Measurements from ENCODE around the gene C22orf31. TPM values are rescaled to one million over a fixed set of nuclear protein-coding genes. Genes with fewer than 3 reads are reported as not detected.
"Not testable (repeated sequence)": the region's sequence is repeated elsewhere in the genome, so short reads cannot be mapped to it uniquely, and the experiment has no call there.

Gene C22orf31
- total RNA-seq, 1 experiment from 2014 or later, result not detected

- peaks cover 6 to 7% of the 10 kb centered on the region in 2 experiments; a peak in 3 of 4 replicates for H3K36me3 ChIP-seq (ENCODE audit: control insufficient read depth in 1 of 2, insufficient read depth in 2 of 2, low read length in 2 of 2)
- no peaks in the 10 kb centered on the region for H3K9me3 ChIP-seq (ENCODE audit: control insufficient read depth in 1 of 2, insufficient read depth in 1 of 2, low read depth in 1 of 2, low read length in 2 of 2)
- no peaks in the 10 kb centered on the region for H4K20me1 ChIP-seq (ENCODE audit: insufficient read depth)
- H3K27ac ChIP-seq (ENCODE audit: low read depth, low read length), result no peak overlapping the region
- no peak for TF ChIP-seq ELF1 (IDR thresholded peaks at IDR 0.05; ENCODE audit: borderline replicate concordance, low read depth)
- TF ChIP-seq, protein P1, sequence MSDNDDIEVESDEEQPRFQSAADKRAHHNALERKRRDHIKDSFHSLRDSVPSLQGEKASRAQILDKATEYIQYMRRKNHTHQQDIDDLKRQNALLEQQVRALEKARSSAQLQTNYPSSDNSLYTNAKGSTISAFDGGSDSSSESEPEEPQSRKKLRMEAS (IDR thresholded peaks at IDR 0.05), result no peak
- no peak for TF ChIP-seq FOSL1 (IDR thresholded peaks at IDR 0.05; ENCODE audit: low read depth)
- TF ChIP-seq, protein P2, sequence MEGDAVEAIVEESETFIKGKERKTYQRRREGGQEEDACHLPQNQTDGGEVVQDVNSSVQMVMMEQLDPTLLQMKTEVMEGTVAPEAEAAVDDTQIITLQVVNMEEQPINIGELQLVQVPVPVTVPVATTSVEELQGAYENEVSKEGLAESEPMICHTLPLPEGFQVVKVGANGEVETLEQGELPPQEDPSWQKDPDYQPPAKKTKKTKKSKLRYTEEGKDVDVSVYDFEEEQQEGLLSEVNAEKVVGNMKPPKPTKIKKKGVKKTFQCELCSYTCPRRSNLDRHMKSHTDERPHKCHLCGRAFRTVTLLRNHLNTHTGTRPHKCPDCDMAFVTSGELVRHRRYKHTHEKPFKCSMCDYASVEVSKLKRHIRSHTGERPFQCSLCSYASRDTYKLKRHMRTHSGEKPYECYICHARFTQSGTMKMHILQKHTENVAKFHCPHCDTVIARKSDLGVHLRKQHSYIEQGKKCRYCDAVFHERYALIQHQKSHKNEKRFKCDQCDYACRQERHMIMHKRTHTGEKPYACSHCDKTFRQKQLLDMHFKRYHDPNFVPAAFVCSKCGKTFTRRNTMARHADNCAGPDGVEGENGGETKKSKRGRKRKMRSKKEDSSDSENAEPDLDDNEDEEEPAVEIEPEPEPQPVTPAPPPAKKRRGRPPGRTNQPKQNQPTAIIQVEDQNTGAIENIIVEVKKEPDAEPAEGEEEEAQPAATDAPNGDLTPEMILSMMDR (IDR thresholded peaks at IDR 0.05 in 2 of 3, conservative IDR thresholded peaks at IDR 0.05 in 1 of 3; ENCODE audit: borderline replicate concordance in 1 of 3, insufficient read depth in 1 of 3, low read depth in 2 of 3, low read length in 2 of 3), result peak; percentile 84 to 99 (median 96)
- TF ChIP-seq YY1 (IDR thresholded peaks at IDR 0.05; ENCODE audit: extremely low read depth, insufficient replicate concordance, low read depth, low read length), result no peak
- no peak for TF ChIP-seq REST (IDR thresholded peaks at IDR 0.05; ENCODE audit: low read depth)
- TF ChIP-seq POLR2A (IDR thresholded peaks at IDR 0.05; ENCODE audit: borderline replicate concordance, extremely low read depth, insufficient read depth, insufficient read length), result no peak
- peak; percentile 91 for TF ChIP-seq RAD21 (IDR thresholded peaks at IDR 0.05; ENCODE audit: low read depth)
- TF ChIP-seq SIN3A (IDR thresholded peaks at IDR 0.05; ENCODE audit: low read depth), result no peak
- peaks cover 25 to 34% of the 10 kb centered on the region in 2 experiments for H3K4me1 ChIP-seq (ENCODE audit: control insufficient read depth in 1 of 2, insufficient read depth in 2 of 2, low read length in 2 of 2)
- intact Hi-C loops (cut with micrococcal nuclease), result loop anchor here (1.0 to 10.0 kb wide), 5 partner anchors 184 to 440 kb away; no protein-coding TSS in a partner anchor
- H3K9ac ChIP-seq (ENCODE audit: low read length), result peak overlapping the region; percentile 0; the same call in 1 of the 2 replicates
- DNase-seq (ENCODE audit: low read depth, low spot score) (peak; percentile 73), ATAC-seq (peak; percentile 88)
- no TSS peak for BruUV-seq (replicated peaks)
- peaks cover 11% of the 10 kb centered on the region; the same call in 1 of the 2 replicates for H3K79me2 ChIP-seq (ENCODE audit: insufficient read depth, low read length)
- POLR2A ChIA-PET, result interaction anchor here (0.6 to 2.7 kb wide), 3 partner anchors 18 to 382 kb away, joined by 3 to 10 read pairs (median 3); partner anchors contain the start of gene XBP1
- no peaks in the 10 kb centered on the region for H3K9me2 ChIP-seq (ENCODE audit: insufficient read depth)
- no peak overlapping the region for H2AFZ ChIP-seq (ENCODE audit: low read depth, low read length, poor library complexity, severe bottlenecking)
- H3K4me2 ChIP-seq (ENCODE audit: low read length), result peak overlapping the region; percentile 40
- no peak overlapping the region for H3K4me3 ChIP-seq (replicated peaks in 1 of 2; ENCODE audit: low read depth in 1 of 2, low read length in 2 of 2)
- RAD21 ChIA-PET (ENCODE audit: low non-redundant PET in 1 of 2, low total read pairs in 2 of 2, uncharacterized antibody in 2 of 2, unreplicated experiment in 2 of 2), result interaction anchor here (0.6 to 2.5 kb wide), 17 partner anchors 9 to 440 kb away, joined by 3 to 22 read pairs (median 4); partner anchors contain the start of gene XBP1 (in 1 of the 2)
- H3K27me3 ChIP-seq (ENCODE audit: insufficient read depth, low read length), result no peaks in the 10 kb centered on the region
- CTCF ChIA-PET, result interaction anchor here (0.6 to 5.2 kb wide), 42 partner anchors 8 to 1021 kb away, joined by 3 to 80 read pairs (median 4); partner anchors contain the start of genes CCDC117, EMID1, KREMEN1 and XBP1
These were observed 21.0 kb downstream of the C22orf31 start for GRCh38 chr22:29040385-29041275.

DNA sequence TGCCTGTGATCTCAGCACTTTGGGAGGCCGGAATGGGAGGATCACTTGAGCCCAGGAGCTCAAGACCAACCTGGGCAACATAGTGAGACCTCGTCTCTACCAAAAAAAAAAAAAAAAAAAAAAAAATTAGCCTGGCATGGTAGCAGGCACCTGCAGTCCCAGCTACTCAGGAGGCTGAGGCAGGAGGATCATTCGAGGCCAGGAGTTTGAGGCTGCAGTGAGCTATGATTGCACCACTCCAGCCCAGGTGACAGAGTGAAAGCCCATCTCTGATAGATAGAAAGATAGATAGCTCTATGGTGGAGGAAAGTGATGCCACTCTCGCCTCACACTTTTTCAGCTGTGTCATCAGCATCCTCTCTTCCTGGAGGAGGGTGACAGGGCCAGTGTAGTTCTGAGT lies 21.9 kb downstream of the C22orf31 start:
- H4K20me1 ChIP-seq (ENCODE audit: insufficient read depth); H3K36me3 ChIP-seq (ENCODE audit: control insufficient read depth in 1 of 2, insufficient read depth in 2 of 2, low read length in 2 of 2); H3K9me3 ChIP-seq (ENCODE audit: control insufficient read depth in 1 of 2, insufficient read depth in 1 of 2, low read depth in 1 of 2, low read length in 2 of 2); H3K4me2 ChIP-seq (ENCODE audit: low read length); DNase-seq (ENCODE audit: low read depth, low spot score); H3K4me3 ChIP-seq (replicated peaks in 1 of 2; ENCODE audit: low read depth in 1 of 2, low read length in 2 of 2); H3K27ac ChIP-seq (ENCODE audit: low read depth, low read length); H2AFZ ChIP-seq (ENCODE audit: low read depth, low read length, poor library complexity, severe bottlenecking); H3K27me3 ChIP-seq (ENCODE audit: insufficient read depth, low read length); H3K9ac ChIP-seq (ENCODE audit: low read length); H3K9me2 ChIP-seq (ENCODE audit: insufficient read depth); ATAC-seq; BruUV-seq (replicated peaks): not testable (repeated sequence)
- Histone ChIP-seq H3K4me1 (ENCODE audit: control insufficient read depth in 1 of 2, insufficient read depth in 2 of 2, low read length in 2 of 2) (peaks cover 25 to 34% of the 10 kb centered on the region in 2 experiments), H3K79me2 (ENCODE audit: insufficient read depth, low read length) (peaks cover 17% of the 10 kb centered on the region; the same call in 1 of the 2 replicates)
- intact Hi-C loops (cut with micrococcal nuclease), result loop anchor here (1.0 to 10.0 kb wide), 5 partner anchors 183 to 439 kb away; no protein-coding TSS in a partner anchor
- CTCF ChIA-PET, result interaction anchor here (1.2 to 5.2 kb wide), 17 partner anchors 9 to 446 kb away, joined by 3 to 80 read pairs (median 9); partner anchors contain the start of genes KREMEN1, XBP1 and ZNRF3
- RAD21 ChIA-PET (ENCODE audit: low non-redundant PET in 1 of 2, low total read pairs in 2 of 2, uncharacterized antibody in 2 of 2, unreplicated experiment in 2 of 2), result interaction anchor here (0.7 to 2.5 kb wide), 9 partner anchors 9 to 210 kb away, joined by 3 to 21 read pairs (median 4); partner anchors contain the start of gene ZNRF3 (in 1 of the 2)
- POLR2A ChIA-PET, result interaction anchor here (0.6 to 2.7 kb wide), 2 partner anchors 240 to 381 kb away, joined by 3 to 10 read pairs; partner anchors contain the start of gene XBP1

Data from HCT116 (cell line).